Heart right ventricle (tissue), 16 donors: ENCODE measurements around the gene CAPZA2. TPM values are rescaled to one million over a fixed set of nuclear protein-coding genes. Genes with fewer than 3 reads are reported as not detected.
A peak's percentile ranks its signal among the peaks of the same experiment; 100 is the strongest.

Experiments
- ATAC-seq, 8 donors: fragments of 200-7000 bp; cut with Tn5 transposase; one replicate each; pipeline ENCODE4 v1.9.1; 2020; ENCODE audit warnings: mild to moderate bottlenecking in 8 of 8, moderate library complexity in 8 of 8, moderate number of reproducible peaks in 1 of 8
- DNase-seq, 2 donors: peaks; one replicate each; pipeline ENCODE4 v3.0.0-alpha.2; 2020
- H3K27ac ChIP-seq, 10 donors: fragments of 200-600 bp; sonication (generic) in 2 of 10; one replicate each; pipeline versions ENCODE4 v1.5.0 to v1.8.0; 2020 to 2022; ENCODE audit warnings: mild to moderate bottlenecking in 3 of 10
- H3K27me3 ChIP-seq, 7 donors: fragments of 200-600 bp; one replicate each; pipeline ENCODE4 v1.8.0; 2021 to 2022; ENCODE audit warnings: mild to moderate bottlenecking in 2 of 7
- H3K36me3 ChIP-seq, 9 donors: fragments of 200-600 bp; sonication (generic) in 1 of 9; one replicate each; pipeline versions ENCODE4 v1.5.0 to v1.8.0; 2020 to 2022; ENCODE audit warnings: mild to moderate bottlenecking in 2 of 9
- H3K4me1 ChIP-seq, 9 donors: fragments of 200-600 bp; sonication (generic) in 1 of 9; one replicate each; pipeline versions ENCODE4 v1.5.0 to v1.8.0; 2020 to 2022; ENCODE audit warnings: mild to moderate bottlenecking in 4 of 9
- H3K4me3 ChIP-seq, 10 donors: fragments of 200-600 bp; sonication (generic) in 2 of 10; one replicate each; pipeline versions ENCODE4 v1.5.0 to v1.8.0; 2020 to 2022; ENCODE audit warnings: mild to moderate bottlenecking in 7 of 10, moderate library complexity in 2 of 10
- H3K9me3 ChIP-seq, 11 donors: fragments of 200-600 bp in 10 of 11; sonication (generic) in 2 of 11; one replicate each; pipeline versions ENCODE4 v1.5.0 to v1.8.0; 2013 to 2022; ENCODE audit warnings: mild to moderate bottlenecking in 2 of 11, control low read depth in 1 of 11, moderate library complexity in 1 of 11
- WGBS, 2 donors: extraction: QIAGEN DNeasy Blood & Tissue Kit; methylation state at CpG; one replicate each; pipeline ENCODE4 v1.1.7; 2013; ENCODE audit warnings: inconsistent platforms in 1 of 2; 5-methylcytosine and 5-hydroxymethylcytosine counted together
- intact Hi-C, 10 donors: fragments of 100-400 bp; cut with DNase I; formaldehyde crosslinking; loops; one replicate each; pipeline versions ENCODE4 v1.11.1 to v1.14.2; 2022
- polyA plus RNA-seq, 2 donors: library from polyadenylated mRNA; stranded (reverse); fragments of 200-250 nt; gene quantifications; one replicate each; pipeline ENCODE4 v1.2.3, GENCODE V29; 2013
- total RNA-seq, 10 donors: library from RNA; stranded (reverse); fragmentation: NEBNext Ultra II Directional in 3 of 10; extraction: Animal tissue kit (Norgen Biotek cat#: 25700) in 3 of 10; gene quantifications; one replicate each; pipeline versions ENCODE4 v1.2.1 to v1.2.4, GENCODE V29; 2021 to 2023
- TF ChIP-seq, protein P1 (sequence below), 9 donors: fragments of 200-600 bp; sonication (generic) in 2 of 9; IDR thresholded peaks; one replicate each; pipeline versions ENCODE4 v1.5.0 to v1.8.0; 2021 to 2022; ENCODE audit warnings: antibody characterized with exemption in 9 of 9, mild to moderate bottlenecking in 5 of 9, moderate library complexity in 1 of 9
- donor health status: Arrhythmogenic right ventricular cardiomyopathy.
- donor health status: ischemic (EF 13 %, LVEDD 7.1; RV severe dilation, severe dysfunction).
- donor health status: healthy with polysubstance abuse.
- donor health status: DM: no; HTN: yes; CAD: no.
- donor health status: DM: no; HTN: no; CAD: no.
- donor health status: ischemic (EF 25% LVEDD 6.9; RV normal size, moderate dysfunction).
- donor health status: ischemic (EF 25% LVEDD 5.7; RV mildly dilated, moderate dysfunction).
- donor health status: healthy.
- donor health status: DM: yes; HTN: yes; CAD: no.
- donor health status: Ischemic cardiomyopathy.
- donor health status: ischemic (EF 35%, LVEDD 5.7; RV mildly dilated, moderate dysfunction).
- donor health status: nonischemic (EF 11% LVEDD 7.7; RV severe dilation, severe dysfunction).
- donor health status: DM: yes; HTN: yes; CAD: no.
- donor health status: PGD.
- donor health status: ischemic (EF 29% LVEDD 5.4; RV normal size, mild dysfunction).
- donor health status: nonischemic (EF 23%, LVEDD 6.1; RV moderate dilation, normal function).

The CAPZA2 gene
- total and polyA plus RNA-seq, 12 donors = 39.4 to 416 (median 332) TPM

- Histone ChIP-seq H3K27ac (peak overlapping the region; percentile 1 to 77 (median 64)), H3K36me3 (peaks cover 0 to 16% (median 0%) of the 10 kb centered on the region in 9 donors), H3K9me3 (no peaks in the 10 kb centered on the region), H3K4me3 (peak overlapping the region in 3 of 10 donors; percentile 1 to 3 (median 1)), H3K4me1 (peaks cover 3 to 96% (median 78%) of the 10 kb centered on the region in 9 donors), H3K27me3 (no peaks in the 10 kb centered on the region)
- TF ChIP-seq, protein P1, sequence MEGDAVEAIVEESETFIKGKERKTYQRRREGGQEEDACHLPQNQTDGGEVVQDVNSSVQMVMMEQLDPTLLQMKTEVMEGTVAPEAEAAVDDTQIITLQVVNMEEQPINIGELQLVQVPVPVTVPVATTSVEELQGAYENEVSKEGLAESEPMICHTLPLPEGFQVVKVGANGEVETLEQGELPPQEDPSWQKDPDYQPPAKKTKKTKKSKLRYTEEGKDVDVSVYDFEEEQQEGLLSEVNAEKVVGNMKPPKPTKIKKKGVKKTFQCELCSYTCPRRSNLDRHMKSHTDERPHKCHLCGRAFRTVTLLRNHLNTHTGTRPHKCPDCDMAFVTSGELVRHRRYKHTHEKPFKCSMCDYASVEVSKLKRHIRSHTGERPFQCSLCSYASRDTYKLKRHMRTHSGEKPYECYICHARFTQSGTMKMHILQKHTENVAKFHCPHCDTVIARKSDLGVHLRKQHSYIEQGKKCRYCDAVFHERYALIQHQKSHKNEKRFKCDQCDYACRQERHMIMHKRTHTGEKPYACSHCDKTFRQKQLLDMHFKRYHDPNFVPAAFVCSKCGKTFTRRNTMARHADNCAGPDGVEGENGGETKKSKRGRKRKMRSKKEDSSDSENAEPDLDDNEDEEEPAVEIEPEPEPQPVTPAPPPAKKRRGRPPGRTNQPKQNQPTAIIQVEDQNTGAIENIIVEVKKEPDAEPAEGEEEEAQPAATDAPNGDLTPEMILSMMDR (IDR thresholded peaks at IDR 0.05) = peak in 4 of 9 donors; percentile 8 to 54 (median 44)
- ATAC-seq = peak; percentile 79 to 93 (median 91)
- WGBS, 2 donors = 14 to 22% methylated on average over 8 of the region's 8 CpGs
- peak; percentile 61 to 87 for DNase-seq
- intact Hi-C loops = no loop called here
Observed at GRCh38 chr7:116876664-116877442, 14.5 kb downstream of the CAPZA2 start.

DNA sequence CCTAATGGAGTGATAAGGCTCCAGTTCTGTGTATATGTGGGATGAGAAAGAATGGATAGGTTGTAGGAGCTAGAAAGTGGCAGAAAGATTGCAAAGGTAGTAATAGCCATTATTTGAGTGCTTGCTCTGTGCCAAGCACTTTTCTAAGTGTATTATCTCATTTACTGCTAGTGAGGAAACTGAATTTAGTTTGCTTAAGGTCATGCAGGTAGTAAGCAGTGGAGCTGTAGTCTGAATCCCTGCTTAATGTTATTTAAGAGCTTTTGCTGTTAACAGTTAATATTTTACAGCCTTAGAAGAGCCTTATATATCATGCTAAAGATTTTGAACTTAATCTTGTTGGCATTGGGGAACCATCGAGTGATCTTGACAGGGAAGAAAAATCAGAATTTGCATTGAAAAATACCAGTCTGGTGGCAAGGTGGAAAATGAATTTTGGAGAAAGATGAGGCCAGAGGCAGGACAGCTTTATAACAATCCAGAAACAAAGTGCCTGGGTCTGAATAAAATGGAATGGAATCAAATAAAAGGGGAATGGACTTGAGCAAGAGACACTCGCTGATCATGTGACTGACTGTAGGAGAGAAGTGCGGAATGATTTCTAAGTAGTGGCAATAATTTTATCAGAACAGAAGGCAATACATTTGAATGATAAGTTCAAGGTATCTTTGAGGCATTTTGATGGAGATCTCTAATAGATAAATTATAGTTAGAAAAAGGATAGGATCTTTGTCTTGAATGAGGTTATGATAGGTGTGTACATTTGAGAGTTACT lies 15.2 kb downstream of the CAPZA2 start:
- intact Hi-C loops = no loop called here
- H3K9me3 ChIP-seq = no peaks in the 10 kb centered on the region
- whole genome bisulfite sequencing, 2 donors = 66 to 72% methylated on average over 3 of the region's 3 CpGs
- no peaks in the 10 kb centered on the region for H3K27me3 ChIP-seq
- DNase-seq (no peak), ATAC-seq (no peak)
- peak overlapping the region in 3 of 10 donors; percentile 1 to 3 (median 1) for H3K4me3 ChIP-seq
- peaks cover 0 to 16% (median 0%) of the 10 kb centered on the region in 9 donors for H3K36me3 ChIP-seq
- H3K27ac ChIP-seq = peak overlapping the region; percentile 1 to 77 (median 64)
- TF ChIP-seq, protein P1 (IDR thresholded peaks at IDR 0.05) = no peak
- peaks cover 3 to 96% (median 74%) of the 10 kb centered on the region in 9 donors for H3K4me1 ChIP-seq

GRCh38 chr7:116884691-116885090 lies 22.3 kb downstream of the CAPZA2 start:
- ATAC-seq (no peak), DNase-seq (no peak)
- peaks cover 0 to 77% (median 43%) of the 10 kb centered on the region in 9 donors for H3K4me1 ChIP-seq

DNA sequence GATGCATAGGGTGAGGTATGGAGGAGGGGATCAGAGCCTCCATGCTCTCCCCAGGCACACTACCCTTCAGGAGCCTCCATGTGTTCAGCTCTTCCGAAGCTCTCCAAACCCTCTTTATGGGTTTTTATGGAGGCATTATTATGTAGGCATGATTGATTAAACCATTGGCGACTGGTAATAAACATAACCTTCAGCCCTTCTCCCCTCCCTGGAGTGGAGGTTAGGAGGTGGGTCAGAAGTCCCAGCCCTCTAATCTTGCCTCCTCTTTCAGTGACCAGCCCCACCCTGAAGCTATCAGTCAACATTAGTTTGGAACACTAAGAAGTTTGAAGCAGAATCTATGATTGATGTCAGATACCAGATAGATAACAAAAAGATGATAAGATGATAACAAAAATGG lies 23.3 kb downstream of the CAPZA2 start:
- peaks cover 0 to 69% (median 36%) of the 10 kb centered on the region in 9 donors for H3K4me1 ChIP-seq
- H3K9me3 ChIP-seq = peaks cover 0 to 11% (median 7%) of the 10 kb centered on the region in 11 donors
- no peak overlapping the region for H3K4me3 ChIP-seq
- no peaks in the 10 kb centered on the region for H3K27me3 ChIP-seq
- no peak for ATAC-seq
- WGBS, 2 donors = 59 to 79% methylated on average over 2 of the region's 2 CpGs
- peaks cover 0 to 42% (median 0%) of the 10 kb centered on the region in 9 donors for H3K36me3 ChIP-seq
- H3K27ac ChIP-seq = no peak overlapping the region
- DNase-seq = no peak
- intact Hi-C loops = no loop called here
- TF ChIP-seq, protein P1 (IDR thresholded peaks at IDR 0.05) = no peak

More at GRCh38 chr7:116884691-116885090, 22.3 kb downstream of the CAPZA2 start:
- Histone ChIP-seq H3K4me3 (no peak overlapping the region), H3K27ac (no peak overlapping the region), H3K9me3 (peaks cover 0 to 11% (median 7%) of the 10 kb centered on the region in 11 donors), H3K36me3 (peaks cover 0 to 31% (median 0%) of the 10 kb centered on the region in 9 donors), H3K27me3 (no peaks in the 10 kb centered on the region)
- intact Hi-C loops = no loop called here
- 97 to 98% methylated on average over 3 of the region's 3 CpGs for WGBS, 2 donors
- TF ChIP-seq, protein P1 (IDR thresholded peaks at IDR 0.05) = no peak
